Spleen (tissue), 7 donors: Measurements from ENCODE around the gene AFAP1L1.

Experiments
- CTCF ChIP-seq, 11 experiments: fragments of 200-600 bp in 7 of 11; fragments of 450-650 bp in 4 of 11; sonication (generic) in 4 of 11; IDR thresholded peaks in 8 of 11; conservative IDR thresholded peaks in 3 of 11; 1 replicate in 7 of 11; 2 replicates in 4 of 11; pipeline versions ENCODE4 v1.4.0 to v1.8.0; 2016 to 2021; ENCODE audit warnings: antibody characterized with exemption in 11 of 11, inconsistent platforms in 4 of 11, mild to moderate bottlenecking in 1 of 11
- POLR2AphosphoS5 ChIP-seq, 3 donors: sonication (generic); formaldehyde crosslinking; IDR thresholded peaks; one replicate each; pipeline ENCODE4 v1.5.1; 2017; ENCODE audit warnings: antibody characterized with exemption in 3 of 3
- donor health status: DM: no; HTN: no; CAD: no; lungs with moderate emphysema.
- donor health status: DM: no; HTN: no; CAD: no.
- donor health status: DM: no; HTN: no; CAD: no.

GRCh38 chr5:149362541-149362940, 90.9 kb downstream of the AFAP1L1 start:
- TF ChIP-seq CTCF (IDR thresholded peaks at IDR 0.05 in 8 of 11, conservative IDR thresholded peaks at IDR 0.05 in 3 of 11), result no peak
- no peak for TF ChIP-seq POLR2AphosphoS5 (IDR thresholded peaks at IDR 0.05)
